GM10266 (cell line): Measurements from ENCODE around the gene GIT2.

Experiments used
- DNase-seq: peaks from one replicate; pipeline ENCODE4 v3.0.0; 2012; ENCODE audit errors: extremely low spot score
- CTCF ChIP-seq: IDR thresholded peaks from 2 replicates; pipeline ENCODE4 v1.5.1; 2012; ENCODE audit warnings: mild to moderate bottlenecking, low read depth; ENCODE audit not compliant: control insufficient read depth, insufficient read depth; ENCODE audit errors: missing control alignments

The GIT2 gene

GRCh38 chr12:109995686-109996482, at the start of gene GIT2:
Gene GIT2, minus strand, starts transcription at chr12:109996368. Its CDS starts 144 bp downstream, at chr12:109996224.
- peak; percentile 94 for DNase-seq
- TF ChIP-seq CTCF = no peak

GRCh38 chr12:110042264-110042663, 46.1 kb upstream of the GIT2 start:
- DNase-seq = no peak
- TF ChIP-seq CTCF = no peak

- no peak for TF ChIP-seq CTCF
- DNase-seq = no peak
Observed at GRCh38 chr12:110039085-110039807, 43.1 kb upstream of the GIT2 start.

- no peak for DNase-seq
- TF ChIP-seq CTCF = no peak
Observed at GRCh38 chr12:110038741-110039084, 42.5 kb upstream of the GIT2 start.

GRCh38 chr12:110037315-110037714, 41.1 kb upstream of the GIT2 start:
- no peak for TF ChIP-seq CTCF
- DNase-seq = no peak

- DNase-seq = no peak
- TF ChIP-seq CTCF = no peak
Observed at GRCh38 chr12:110035534-110036104, 39.5 kb upstream of the GIT2 start.

- TF ChIP-seq CTCF = no peak
- no peak for DNase-seq
Observed at GRCh38 chr12:110033888-110034287, 37.7 kb upstream of the GIT2 start.
